MM.1S (cell line): ENCODE data around the gene TTYH1.
A peak's percentile ranks its signal among the peaks of the same experiment; 100 is the strongest.

Experiments used
- DNase-seq: peaks from one replicate; pipeline ENCODE4 v3.0.0-alpha.2; 2015
- H2AFZ ChIP-seq: fragments of 300-600 bp; sonication (generic); 2 replicates; pipeline ENCODE4 v1.6.0; 2016; ENCODE audit warnings: antibody characterized with exemption, low read length
- H3F3A ChIP-seq: fragments of 300-600 bp; sonication (generic); 2 replicates; pipeline ENCODE4 v1.6.1; 2016; ENCODE audit warnings: mild to moderate bottlenecking, antibody characterized with exemption, low read length, moderate library complexity, mixed read lengths; ENCODE audit not compliant: insufficient read depth
- H3K27ac ChIP-seq: fragments of 300-600 bp; sonication (generic); 2 replicates; pipeline ENCODE4 v1.5.1; 2016; ENCODE audit warnings: mild to moderate bottlenecking, low read length
- H3K27me3 ChIP-seq: fragments of 300-600 bp; sonication (generic); replicated peaks from 2 replicates; pipeline ENCODE4 v1.6.0; 2016; ENCODE audit warnings: low read length; ENCODE audit not compliant: insufficient read depth
- H3K36me3 ChIP-seq: fragments of 300-600 bp; sonication (generic); replicated peaks from 2 replicates; pipeline ENCODE4 v1.6.1; 2016; ENCODE audit warnings: mild to moderate bottlenecking, low read length, mixed read lengths; ENCODE audit not compliant: insufficient read depth
- H3K4me1 ChIP-seq: fragments of 300-600 bp; sonication (generic); 2 replicates; pipeline ENCODE4 v1.6.1; 2016; ENCODE audit warnings: low read length, mixed read lengths
- H3K4me2 ChIP-seq: fragments of 300-600 bp; sonication (generic); 2 replicates; pipeline ENCODE4 v1.6.0; 2016; ENCODE audit warnings: low read depth, low read length
- H3K4me3 ChIP-seq: fragments of 300-600 bp; sonication (generic); 2 replicates; pipeline ENCODE4 v1.5.1; 2016; ENCODE audit warnings: low read length, mixed read lengths
- H3K79me2 ChIP-seq: fragments of 300-600 bp; sonication (generic); 2 replicates; pipeline ENCODE4 v1.6.1; 2016; ENCODE audit warnings: mixed run types, low read length, mixed read lengths
- H3K9ac ChIP-seq: fragments of 300-600 bp; sonication (generic); 2 replicates; pipeline ENCODE4 v1.6.1; 2016; ENCODE audit warnings: low read length, mixed read lengths
- H3K9me2 ChIP-seq: fragments of 300-600 bp; sonication (generic); replicated peaks from 2 replicates; pipeline ENCODE4 v1.6.1; 2016; ENCODE audit warnings: mild to moderate bottlenecking, low read length, mixed read lengths; ENCODE audit not compliant: insufficient read depth
- H3K9me3 ChIP-seq: fragments of 300-600 bp; sonication (generic); replicated peaks from 2 replicates; pipeline ENCODE4 v1.6.1; 2016; ENCODE audit warnings: mild to moderate bottlenecking, low read length, mixed read lengths; ENCODE audit not compliant: insufficient read depth
- H4K20me1 ChIP-seq: fragments of 300-600 bp; sonication (generic); 2 replicates; pipeline ENCODE4 v1.6.1; 2016; ENCODE audit warnings: mild to moderate bottlenecking, low read length, moderate library complexity, mixed read lengths; ENCODE audit not compliant: insufficient read depth
- EZH2 ChIP-seq: fragments of 300-600 bp; sonication (generic); optimal IDR thresholded peaks from 2 replicates; pipeline ENCODE3; 2017; ENCODE audit warnings: low read depth, mild to moderate bottlenecking, antibody characterized with exemption, low read length, mixed read lengths
- EZH2phosphoT487 ChIP-seq: fragments of 300-600 bp; sonication (generic); IDR thresholded peaks from 2 replicates; pipeline ENCODE4 v1.6.1; 2018; ENCODE audit warnings: antibody characterized with exemption, low read length
- TF ChIP-seq, protein P1 (sequence below): fragments of 300-600 bp; sonication (generic); IDR thresholded peaks from 2 replicates; pipeline ENCODE4 v1.5.1; 2016; ENCODE audit warnings: antibody characterized with exemption, low read length, mixed read lengths

Gene TTYH1

DNA sequence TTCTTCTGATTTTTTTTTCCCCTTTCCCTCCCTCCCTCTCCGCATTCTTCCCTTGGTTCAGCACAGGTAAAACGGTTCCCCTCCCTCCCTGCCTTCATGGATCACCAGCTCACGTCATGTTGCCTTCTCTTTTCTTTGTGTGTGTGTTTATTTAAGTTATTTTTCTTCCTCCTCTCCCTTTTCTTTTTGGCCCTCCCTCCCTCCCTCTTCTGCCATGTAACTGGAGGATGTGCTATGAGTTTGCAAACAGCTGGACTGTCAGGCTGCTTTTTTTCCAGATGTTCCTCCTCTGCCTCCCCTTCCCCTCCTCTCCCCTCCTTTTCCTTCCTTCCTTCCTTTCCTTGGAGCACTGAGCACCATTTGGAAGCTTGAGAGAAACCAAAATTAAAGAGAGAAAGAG lies 46.3 kb downstream of the TTYH1 start:
- Histone ChIP-seq H3K27me3 (peaks cover 6% of the 10 kb centered on the region; the same call in 1 of the 2 replicates), H4K20me1 (peaks cover 6% of the 10 kb centered on the region), H3K27ac (no peak overlapping the region), H3K4me3 (no peak overlapping the region), H3K36me3 (peaks cover 4% of the 10 kb centered on the region), H3F3A (peaks cover 16% of the 10 kb centered on the region), H3K9me2 (no peaks in the 10 kb centered on the region), H2AFZ (no peak overlapping the region), H3K79me2 (peaks cover 31% of the 10 kb centered on the region; the same call in 1 of the 2 replicates), H3K4me1 (peaks cover 5% of the 10 kb centered on the region; the same call in 1 of the 2 replicates), H3K4me2 (no peak overlapping the region), H3K9ac (no peak overlapping the region), H3K9me3 (no peaks in the 10 kb centered on the region)
- no peak for TF ChIP-seq EZH2phosphoT487
- TF ChIP-seq EZH2, result no peak
- TF ChIP-seq, protein P1, sequence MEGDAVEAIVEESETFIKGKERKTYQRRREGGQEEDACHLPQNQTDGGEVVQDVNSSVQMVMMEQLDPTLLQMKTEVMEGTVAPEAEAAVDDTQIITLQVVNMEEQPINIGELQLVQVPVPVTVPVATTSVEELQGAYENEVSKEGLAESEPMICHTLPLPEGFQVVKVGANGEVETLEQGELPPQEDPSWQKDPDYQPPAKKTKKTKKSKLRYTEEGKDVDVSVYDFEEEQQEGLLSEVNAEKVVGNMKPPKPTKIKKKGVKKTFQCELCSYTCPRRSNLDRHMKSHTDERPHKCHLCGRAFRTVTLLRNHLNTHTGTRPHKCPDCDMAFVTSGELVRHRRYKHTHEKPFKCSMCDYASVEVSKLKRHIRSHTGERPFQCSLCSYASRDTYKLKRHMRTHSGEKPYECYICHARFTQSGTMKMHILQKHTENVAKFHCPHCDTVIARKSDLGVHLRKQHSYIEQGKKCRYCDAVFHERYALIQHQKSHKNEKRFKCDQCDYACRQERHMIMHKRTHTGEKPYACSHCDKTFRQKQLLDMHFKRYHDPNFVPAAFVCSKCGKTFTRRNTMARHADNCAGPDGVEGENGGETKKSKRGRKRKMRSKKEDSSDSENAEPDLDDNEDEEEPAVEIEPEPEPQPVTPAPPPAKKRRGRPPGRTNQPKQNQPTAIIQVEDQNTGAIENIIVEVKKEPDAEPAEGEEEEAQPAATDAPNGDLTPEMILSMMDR, result no peak
- DNase-seq, result no peak

DNA sequence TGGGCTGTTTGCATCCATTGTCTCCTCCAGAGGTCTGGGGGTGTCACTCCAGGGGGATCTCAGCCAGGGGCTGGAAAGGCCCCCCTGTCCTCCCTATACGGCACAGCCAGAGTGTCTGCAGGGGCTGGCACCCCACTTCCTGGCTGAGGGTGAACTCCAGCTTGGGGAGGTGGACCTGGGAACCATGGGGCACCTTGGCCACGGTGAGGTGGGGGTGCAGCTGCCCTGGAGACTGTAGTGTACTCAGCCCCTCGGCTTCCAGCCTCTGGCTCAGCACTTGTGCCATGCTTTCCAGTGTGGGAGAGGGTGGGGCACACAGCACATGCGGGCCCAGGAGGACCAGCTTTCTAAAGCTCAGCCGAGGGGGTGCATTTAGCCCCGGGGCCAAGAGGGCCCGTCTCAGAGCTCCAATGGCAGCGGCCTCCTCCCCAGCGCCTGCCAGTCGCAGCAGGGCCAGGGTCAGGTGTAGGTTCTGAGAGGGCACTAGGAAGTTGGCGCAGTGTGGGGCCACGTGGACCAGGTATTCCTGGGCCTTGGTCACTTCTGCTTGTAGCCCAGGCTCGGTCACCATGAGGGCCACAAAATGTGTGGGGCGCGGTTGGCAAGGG lies 46.9 kb downstream of the TTYH1 start:
- peak overlapping the region; percentile 93; the same call in 1 of the 2 replicates for H3K4me2 ChIP-seq
- peaks cover 4% of the 10 kb centered on the region; the same call in 1 of the 2 replicates for H3K36me3 ChIP-seq
- DNase-seq, result no peak
- no peaks in the 10 kb centered on the region for H3K9me3 ChIP-seq
- H3K9ac ChIP-seq, result no peak overlapping the region
- no peak overlapping the region for H3K27ac ChIP-seq
- peaks cover 9% of the 10 kb centered on the region; the same call in 1 of the 2 replicates for H3K27me3 ChIP-seq
- H2AFZ ChIP-seq, result no peak overlapping the region
- H3K4me1 ChIP-seq, result peaks cover 5% of the 10 kb centered on the region; the same call in 1 of the 2 replicates
- H3K79me2 ChIP-seq, result peaks cover 31% of the 10 kb centered on the region; the same call in 1 of the 2 replicates
- no peak overlapping the region for H3K4me3 ChIP-seq
- peaks cover 16% of the 10 kb centered on the region for H3F3A ChIP-seq
- no peaks in the 10 kb centered on the region for H3K9me2 ChIP-seq
- H4K20me1 ChIP-seq, result peaks cover 6% of the 10 kb centered on the region
- TF ChIP-seq EZH2, result no peak
- TF ChIP-seq EZH2phosphoT487, result no peak
- TF ChIP-seq, protein P1, result no peak

DNA sequence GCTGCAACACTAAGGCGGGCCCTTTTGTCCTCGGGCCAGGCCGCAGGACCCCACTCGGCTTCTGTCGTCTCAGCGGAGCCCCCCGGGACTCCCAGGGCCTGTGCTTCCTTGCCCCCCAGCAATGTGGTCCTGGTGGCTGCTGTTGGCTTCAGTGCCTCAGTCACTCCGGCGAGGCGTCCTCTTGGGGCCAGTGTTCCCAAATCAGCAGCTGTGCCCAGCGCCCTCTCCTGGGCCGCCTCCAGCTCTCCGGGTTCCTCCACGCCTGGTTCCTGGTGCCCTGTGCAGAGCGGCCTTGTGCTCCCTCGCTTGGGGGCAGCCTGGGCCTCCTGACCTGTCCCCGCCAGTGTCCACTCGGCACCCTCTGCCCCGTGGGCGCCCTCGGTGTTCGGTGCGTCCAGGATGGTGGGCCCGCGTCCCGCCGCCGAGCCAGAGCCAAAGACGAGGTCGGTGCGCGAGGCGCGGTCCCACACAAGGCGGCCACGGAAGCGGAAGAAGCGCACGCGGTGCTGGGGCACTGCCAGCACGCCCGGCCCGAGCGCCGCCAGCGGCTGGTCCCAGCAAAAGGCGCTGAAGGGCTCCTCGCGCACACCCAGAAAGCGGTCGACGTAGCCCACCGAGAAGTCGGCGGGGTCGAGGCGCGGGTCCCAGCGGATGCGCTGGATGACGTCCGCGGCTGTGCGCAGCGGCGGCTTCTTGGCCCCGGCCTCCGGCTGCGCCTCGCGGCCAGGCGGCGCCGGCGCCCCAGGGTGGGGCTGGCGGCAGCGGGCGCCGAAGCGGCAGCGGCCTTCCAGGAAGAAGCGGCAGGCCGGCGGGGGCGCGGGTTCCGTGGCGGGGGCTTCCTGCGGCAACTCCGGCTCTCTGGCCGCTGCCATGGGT lies 47.6 kb downstream of the TTYH1 start:
- Histone ChIP-seq H3F3A (peaks cover 16% of the 10 kb centered on the region), H3K27me3 (peaks cover 15% of the 10 kb centered on the region), H3K9me3 (no peaks in the 10 kb centered on the region), H3K36me3 (0 out of 2 replicates have a peak, but pooled peaks cover 3% of the 10 kb centered on the region), H3K4me3 (peak overlapping the region; percentile 72), H3K9ac (peak overlapping the region; percentile 75), H4K20me1 (peaks cover 6% of the 10 kb centered on the region), H3K4me1 (peaks cover 5% of the 10 kb centered on the region; the same call in 1 of the 2 replicates), H3K79me2 (peaks cover 26% of the 10 kb centered on the region; the same call in 1 of the 2 replicates), H2AFZ (peak overlapping the region; percentile 83), H3K27ac (peak overlapping the region; percentile 94; the same call in 1 of the 2 replicates), H3K9me2 (no peaks in the 10 kb centered on the region), H3K4me2 (peak overlapping the region; percentile 93)
- TF ChIP-seq, protein P1, result no peak
- no peak for TF ChIP-seq EZH2phosphoT487
- TF ChIP-seq EZH2, result no peak
- peak; percentile 59 for DNase-seq
